ENCODE results near the gene CYFIP1. TPM values are rescaled to one million over a fixed set of nuclear protein-coding genes. Genes with fewer than 3 reads are reported as not detected.
A peak's percentile ranks its signal among the peaks of the same experiment; 100 is the strongest.

Gene CYFIP1
- total RNA-seq, 1 donor: 107 TPM

GRCh38 chr15:22850055-22850454 is 130.1 kb downstream of the CYFIP1 start:
- peaks cover 68% of the 10 kb centered on the region for H3K79me2 ChIP-seq (ENCODE audit: insufficient read depth, low read length)
- peaks cover 33% of the 10 kb centered on the region for H3K36me3 ChIP-seq (ENCODE audit: insufficient read depth, low read length)
- no peak overlapping the region for H3K4me3 ChIP-seq (ENCODE audit: insufficient read depth, low read length)
- peaks cover 11% of the 10 kb centered on the region for H3K4me1 ChIP-seq (ENCODE audit: insufficient read depth, low read length)
- no peaks in the 10 kb centered on the region for H3K9me3 ChIP-seq (ENCODE audit: low read depth, low read length)
- TF ChIP-seq CTCF (IDR thresholded peaks at IDR 0.05; ENCODE audit: extremely low read depth, low read depth, low read length): no peak
- H2AFZ ChIP-seq (ENCODE audit: low read length): no peak overlapping the region
- no peak overlapping the region for H3K4me2 ChIP-seq (ENCODE audit: insufficient read depth, low read length)
- H3K27ac ChIP-seq (ENCODE audit: low read depth, low read length): no peak overlapping the region
- no peaks in the 10 kb centered on the region for H3K27me3 ChIP-seq (ENCODE audit: insufficient read depth, low read length)
- peak; percentile 30 for DNase-seq (ENCODE audit: insufficient read length, low spot score, missing footprints)
- H4K20me1 ChIP-seq (ENCODE audit: insufficient read depth, low read length): peaks cover 3% of the 10 kb centered on the region

- H2AFZ ChIP-seq (ENCODE audit: low read length): no peak overlapping the region
- H3K79me2 ChIP-seq (ENCODE audit: insufficient read depth, low read length): peaks cover 94% of the 10 kb centered on the region
- TF ChIP-seq CTCF (IDR thresholded peaks at IDR 0.05; ENCODE audit: extremely low read depth, low read depth, low read length): no peak
- H3K4me2 ChIP-seq (ENCODE audit: insufficient read depth, low read length): no peak overlapping the region
- H3K36me3 ChIP-seq (ENCODE audit: insufficient read depth, low read length): peaks cover 22% of the 10 kb centered on the region
- no peaks in the 10 kb centered on the region for H3K27me3 ChIP-seq (ENCODE audit: insufficient read depth, low read length)
- no peak for DNase-seq (ENCODE audit: insufficient read length, low spot score, missing footprints)
- H3K27ac ChIP-seq (ENCODE audit: low read depth, low read length): no peak overlapping the region
- H3K9me3 ChIP-seq (ENCODE audit: low read depth, low read length): no peaks in the 10 kb centered on the region
- H3K4me3 ChIP-seq (ENCODE audit: insufficient read depth, low read length): no peak overlapping the region
- H3K4me1 ChIP-seq (ENCODE audit: insufficient read depth, low read length): peaks cover 11% of the 10 kb centered on the region
- peaks cover 7% of the 10 kb centered on the region for H4K20me1 ChIP-seq (ENCODE audit: insufficient read depth, low read length)
Measured at GRCh38 chr15:22846073-22846472, 134.1 kb downstream of the CYFIP1 start.

GRCh38 chr15:22845289-22845900 is 134.8 kb downstream of the CYFIP1 start:
- no peak for TF ChIP-seq CTCF (IDR thresholded peaks at IDR 0.05; ENCODE audit: extremely low read depth, low read depth, low read length)
- Histone ChIP-seq H3K27me3 (ENCODE audit: insufficient read depth, low read length) (no peaks in the 10 kb centered on the region), H2AFZ (ENCODE audit: low read length) (no peak overlapping the region), H3K79me2 (ENCODE audit: insufficient read depth, low read length) (peaks cover 94% of the 10 kb centered on the region), H3K4me2 (ENCODE audit: insufficient read depth, low read length) (no peak overlapping the region), H4K20me1 (ENCODE audit: insufficient read depth, low read length) (peaks cover 7% of the 10 kb centered on the region), H3K36me3 (ENCODE audit: insufficient read depth, low read length) (peaks cover 22% of the 10 kb centered on the region), H3K9me3 (ENCODE audit: low read depth, low read length) (no peaks in the 10 kb centered on the region), H3K27ac (ENCODE audit: low read depth, low read length) (peak overlapping the region; percentile 17), H3K4me1 (ENCODE audit: insufficient read depth, low read length) (peaks cover 11% of the 10 kb centered on the region), H3K4me3 (ENCODE audit: insufficient read depth, low read length) (no peak overlapping the region)
- peak; percentile 74 for DNase-seq (ENCODE audit: insufficient read length, low spot score, missing footprints)

- Histone ChIP-seq H3K27ac (ENCODE audit: low read depth, low read length) (peak overlapping the region; percentile 17), H3K79me2 (ENCODE audit: insufficient read depth, low read length) (peaks cover 94% of the 10 kb centered on the region), H3K27me3 (ENCODE audit: insufficient read depth, low read length) (no peaks in the 10 kb centered on the region), H3K36me3 (ENCODE audit: insufficient read depth, low read length) (peaks cover 22% of the 10 kb centered on the region), H3K4me2 (ENCODE audit: insufficient read depth, low read length) (no peak overlapping the region), H3K9me3 (ENCODE audit: low read depth, low read length) (no peaks in the 10 kb centered on the region), H3K4me1 (ENCODE audit: insufficient read depth, low read length) (peaks cover 5% of the 10 kb centered on the region), H2AFZ (ENCODE audit: low read length) (no peak overlapping the region), H3K4me3 (ENCODE audit: insufficient read depth, low read length) (no peak overlapping the region), H4K20me1 (ENCODE audit: insufficient read depth, low read length) (peaks cover 7% of the 10 kb centered on the region)
- no peak for DNase-seq (ENCODE audit: insufficient read length, low spot score, missing footprints)
- TF ChIP-seq CTCF (IDR thresholded peaks at IDR 0.05; ENCODE audit: extremely low read depth, low read depth, low read length): no peak
Measured at GRCh38 chr15:22844421-22845288, 135.5 kb downstream of the CYFIP1 start.

All from osteoblast (primary cell).